Smooth muscle cell of the pulmonary artery (primary cell): Measurements from ENCODE around the gene NPY1R. TPM values are rescaled to one million over a fixed set of nuclear protein-coding genes. Genes with fewer than 3 reads are reported as not detected.

ENCODE experiments used
- total RNA-seq: library from RNA; depleted of rRNA; stranded (reverse); fragments of >200 nt; gene quantifications from 2 replicates; pipeline ENCODE4 v1.2.3, GENCODE V29; 2014

Gene NPY1R
- total RNA-seq = 5.5 and 33.2 TPM in 2 replicates

GRCh38 chr4:163332526-163333406 is at the start of gene NPY1R:
Gene NPY1R, minus strand, starts transcription at chr4:163332596. Its CDS starts 6,042 bp downstream, at chr4:163326554.

GRCh38 chr4:163343604-163344146 is 11.3 kb upstream of the NPY1R start, which contains the start of gene NPY5R:
Gene NPY5R, plus strand, starts transcription at chr4:163343892. Its CDS starts 6,382 bp downstream, at chr4:163350274.

Other genes with a start within 250 kb of the NPY1R start
- 7.9 and 8.5 TPM in 2 replicates for gene NAF1, start 165.7 kb downstream of the NPY1R start, total RNA-seq
- gene NPY5R, start 11.3 kb upstream of the NPY1R start, total RNA-seq = 0.10 and 1.3 TPM in 2 replicates
- not detected in 2 replicates for gene TKTL2, start 141.2 kb upstream of the NPY1R start, total RNA-seq
- 17.3 and 19.4 TPM in 2 replicates for gene TMA16, start 162.1 kb upstream of the NPY1R start, total RNA-seq